HG03060 (cell line): ENCODE measurements around the gene ADAMTS8.

Source experiments
- ATAC-seq: cut with Tn5 transposase; IDR thresholded peaks from one replicate; pipeline ENCODE4 v1.9.1; 2021; ENCODE audit warnings: low read depth, moderate number of reproducible peaks; ENCODE audit not compliant: unreplicated experiment

Gene ADAMTS8

GRCh38 chr11:130428316-130429119, at the start of gene ADAMTS8:
ADAMTS8 (minus strand) TSS chr11:130428609; CDS start chr11:130428286, 323 bp downstream.
- no peak for ATAC-seq

- no peak for ATAC-seq
These were observed 49.3 kb upstream of the ADAMTS8 start for GRCh38 chr11:130477586-130478203.

GRCh38 chr11:130476922-130477491, 48.6 kb upstream of the ADAMTS8 start:
- ATAC-seq = no peak

- no peak for ATAC-seq
These were observed 48.0 kb upstream of the ADAMTS8 start for GRCh38 chr11:130476200-130476921.

GRCh38 chr11:130475426-130476053, 47.1 kb upstream of the ADAMTS8 start:
- ATAC-seq = no peak

GRCh38 chr11:130474637-130475400, 46.4 kb upstream of the ADAMTS8 start:
- no peak for ATAC-seq

- ATAC-seq = no peak
These were observed 45.5 kb upstream of the ADAMTS8 start for GRCh38 chr11:130473795-130474377.

- no peak for ATAC-seq
These were observed 44.8 kb upstream of the ADAMTS8 start for GRCh38 chr11:130473056-130473794.

GRCh38 chr11:130472434-130472961, 44.1 kb upstream of the ADAMTS8 start:
- ATAC-seq = no peak

GRCh38 chr11:130471731-130472433, 43.5 kb upstream of the ADAMTS8 start:
- no peak for ATAC-seq

GRCh38 chr11:130470832-130471706, 42.7 kb upstream of the ADAMTS8 start:
- ATAC-seq = no peak

GRCh38 chr11:130469181-130469580, 40.8 kb upstream of the ADAMTS8 start:
- no peak for ATAC-seq

- ATAC-seq = no peak
These were observed 38.9 kb upstream of the ADAMTS8 start for GRCh38 chr11:130467116-130467900.

GRCh38 chr11:130465263-130465662, 36.9 kb upstream of the ADAMTS8 start:
- no peak for ATAC-seq

GRCh38 chr11:130464291-130464812, 35.9 kb upstream of the ADAMTS8 start:
- ATAC-seq = no peak

- ATAC-seq = no peak
These were observed 34.5 kb upstream of the ADAMTS8 start for GRCh38 chr11:130462931-130463330.
